HCEC 1CT (cell line): Measurements from ENCODE around the gene PDE5A.
A peak's percentile ranks its signal among the peaks of the same experiment; 100 is the strongest.
"Not testable (repeated sequence)": the region's sequence is repeated elsewhere in the genome, so short reads cannot be mapped to it uniquely, and the experiment has no call there.

ENCODE experiments used
- DNase-seq: peaks from one replicate; pipeline ENCODE4 v3.0.0-alpha.2; 2017

PDE5A gene

GRCh38 chr4:119462733-119463132 lies 165.9 kb downstream of the PDE5A start:
- DNase-seq = not testable (repeated sequence)

- DNase-seq = not testable (repeated sequence)
Measured at GRCh38 chr4:119455734-119456133, 172.9 kb downstream of the PDE5A start.

- DNase-seq = peak; percentile 78
Measured at GRCh38 chr4:119454491-119455270, 173.9 kb downstream of the PDE5A start.

GRCh38 chr4:119454151-119454490 lies 174.5 kb downstream of the PDE5A start:
- DNase-seq = not testable (repeated sequence)

GRCh38 chr4:119453286-119453685 lies 175.3 kb downstream of the PDE5A start:
- DNase-seq = not testable (repeated sequence)

DNA sequence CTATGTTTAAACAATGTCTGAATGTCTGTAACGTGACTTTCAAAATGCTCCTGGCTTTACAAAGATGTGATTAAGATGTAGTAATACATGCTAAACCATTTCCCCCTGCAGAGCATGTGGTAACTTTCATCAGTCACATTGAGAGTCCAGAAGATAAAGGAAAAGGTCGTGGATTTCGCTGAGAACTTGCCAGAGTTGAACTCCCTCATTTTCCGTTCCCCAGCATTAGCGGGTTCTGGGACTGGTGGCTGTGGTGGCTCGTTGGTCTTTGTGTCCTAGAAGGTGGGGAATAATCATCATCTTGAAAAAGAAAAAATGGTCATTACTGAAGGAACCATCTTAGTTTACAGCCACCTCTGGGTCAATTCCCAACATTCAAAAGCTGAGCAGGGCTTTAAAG lies 178.8 kb downstream of the PDE5A start:
- not testable (repeated sequence) for DNase-seq
